MV-4-11 (cell line): ENCODE results near the gene AP2A2.

Source experiments
- DNase-seq: peaks from one replicate; lab custom pipeline; 2025; lab: John Stamatoyannopoulos, UW

The AP2A2 gene

DNA sequence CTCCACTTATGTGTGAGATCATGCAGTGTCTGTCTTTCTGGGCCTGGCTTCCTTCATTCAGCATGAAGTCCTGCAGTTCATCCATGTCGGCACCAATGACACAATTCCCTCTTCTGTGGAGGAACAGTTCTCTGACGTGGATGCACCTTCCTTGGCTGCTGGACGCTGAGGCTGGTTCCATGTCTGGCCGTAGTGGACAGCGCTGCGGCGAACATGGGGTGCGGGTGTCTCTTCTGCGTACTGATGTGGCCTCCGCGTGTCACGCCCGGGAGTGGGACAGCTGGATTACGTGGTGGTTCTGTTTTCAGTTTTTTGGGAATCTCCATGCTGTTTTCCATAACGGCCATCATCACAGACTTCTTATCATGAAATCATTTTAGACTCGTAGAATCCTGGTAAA is 132.1 kb downstream of the AP2A2 start:
- no peak for DNase-seq

DNA sequence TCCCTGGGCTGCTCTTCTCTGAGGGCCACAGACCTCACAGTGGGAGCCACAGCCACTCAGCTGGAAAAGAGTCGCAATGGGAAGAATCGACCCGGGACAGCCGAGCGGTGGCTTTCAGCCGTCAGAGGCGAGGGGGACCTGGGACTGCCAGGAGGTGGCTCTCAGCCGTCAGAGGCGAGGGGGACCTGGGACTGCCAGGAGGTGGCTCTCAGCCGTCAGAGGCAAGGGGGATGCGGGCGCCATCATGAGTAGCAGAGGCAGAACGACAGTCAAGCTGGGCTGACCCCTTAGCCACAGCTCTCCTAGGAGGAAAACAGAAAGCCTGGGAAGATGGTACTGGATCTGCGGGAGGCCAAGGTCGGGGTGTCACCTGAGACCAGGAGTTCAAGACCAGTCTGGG is 134.1 kb downstream of the AP2A2 start:
- DNase-seq = no peak

DNA sequence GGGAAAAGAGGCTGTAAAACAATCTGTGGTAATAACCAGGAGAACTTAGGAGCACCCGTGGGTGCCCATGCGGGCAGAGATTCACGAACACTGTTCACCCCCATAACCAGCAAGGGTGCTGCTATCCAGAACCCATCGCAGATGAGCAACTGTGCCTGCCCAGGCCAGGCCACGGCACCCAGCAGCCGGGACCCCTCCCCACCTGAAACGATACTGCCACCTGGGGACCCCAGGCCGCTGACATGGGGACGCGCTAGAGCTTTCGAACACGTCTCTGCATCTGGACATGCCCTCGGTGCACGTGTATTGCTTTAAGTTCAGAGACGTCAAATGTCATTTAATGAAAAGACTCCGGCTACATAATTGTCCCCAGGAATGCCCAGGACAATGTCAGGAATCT is 134.7 kb downstream of the AP2A2 start:
- DNase-seq = no peak

DNA sequence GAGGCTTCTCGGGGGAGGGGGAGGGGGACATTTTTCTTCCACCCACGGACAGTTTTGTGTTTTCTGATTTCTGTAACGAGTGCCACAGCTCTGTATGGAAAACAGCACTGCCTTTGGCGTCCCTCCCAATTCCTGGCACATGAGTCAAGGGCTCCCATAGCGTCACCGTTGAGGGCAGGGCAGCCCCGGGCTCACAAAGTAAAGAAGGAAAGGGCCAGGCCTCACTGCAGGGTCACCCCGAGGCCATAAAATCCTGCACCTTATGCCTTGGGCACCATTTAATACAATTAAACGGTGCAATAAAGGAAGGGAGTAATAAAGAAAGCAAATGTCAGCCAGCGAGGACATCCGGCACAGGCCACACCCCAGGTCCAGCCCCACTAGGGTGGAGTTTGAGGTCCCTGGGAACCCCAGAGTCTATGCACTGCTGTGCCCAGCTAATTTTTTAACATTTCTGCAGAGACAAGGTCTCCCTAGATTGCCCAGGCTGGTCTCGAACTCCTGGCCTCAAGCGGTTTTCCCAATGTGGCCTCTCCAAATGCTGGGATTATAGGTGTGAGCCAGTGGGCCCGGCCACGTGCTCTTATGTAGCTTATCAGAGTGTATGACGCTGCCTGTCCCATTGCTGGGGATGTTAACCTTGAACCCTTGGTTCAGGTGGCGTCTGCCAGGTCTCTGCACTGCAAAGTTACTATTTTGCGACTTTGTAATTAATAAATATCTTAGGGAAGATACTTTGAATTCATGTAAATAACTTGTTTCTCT is 135.4 kb downstream of the AP2A2 start:
- no peak for DNase-seq
